NB4 (cell line): ENCODE results near the gene FRMD5.

Source experiments
- CTCF ChIP-seq: IDR thresholded peaks from one replicate; pipeline ENCODE4 v1.5.1; 2012; ENCODE audit warnings: low read depth, low read length
- MAX ChIP-seq: IDR thresholded peaks from 2 replicates; pipeline ENCODE4 v1.6.1; 2011; ENCODE audit warnings: low read depth, low read length
- MYC ChIP-seq: IDR thresholded peaks from 2 replicates; pipeline ENCODE4 v1.6.1; 2011; ENCODE audit warnings: low read depth, low read length
- POLR2A ChIP-seq: IDR thresholded peaks from 2 replicates; pipeline ENCODE4 v1.6.1; 2011; ENCODE audit warnings: mild to moderate bottlenecking; ENCODE audit not compliant: insufficient read length; ENCODE audit errors: extremely low read depth

- no peak for TF ChIP-seq CTCF
- TF ChIP-seq POLR2A: no peak
- TF ChIP-seq MAX: no peak
- TF ChIP-seq MYC: no peak
Observed at GRCh38 chr15:43900996-43901395, 294.1 kb downstream of the FRMD5 start.
